Activated T-helper 2 cell treated with anti-CD3 and anti-CD28 coated beads, Interferon-gamma antibody, Interleukin-2, Interleukin-4, amounts not matched to agents 10 μg/mL and 5 μg/mL and 100 μg/mL, durations not matched to agents 14 hours and 24 hours and 36 hours (primary cell): Measurements from ENCODE around the gene MED13. TPM values are rescaled to one million over a fixed set of nuclear protein-coding genes. Genes with fewer than 3 reads are reported as not detected.
"Not testable (repeated sequence)": the region's sequence is repeated elsewhere in the genome, so short reads cannot be mapped to it uniquely, and the experiment has no call there.

Experiments
- DNase-seq: peaks from one replicate; pipeline ENCODE4 v3.0.0; 2021; ENCODE audit warnings: low spot score
- H3K27ac Mint-ChIP-seq: one replicate; pipeline ENCODE4 v1.8.0; 2021; ENCODE audit warnings: mixed read lengths
- H3K27me3 Mint-ChIP-seq: one replicate; pipeline ENCODE4 v1.8.0; 2021; ENCODE audit warnings: low read depth, mixed read lengths
- H3K36me3 Mint-ChIP-seq: one replicate; pipeline ENCODE4 v1.8.0; 2021; ENCODE audit warnings: low read depth, mixed read lengths
- H3K4me1 Mint-ChIP-seq: one replicate; pipeline ENCODE4 v1.8.0; 2021; ENCODE audit warnings: low read depth, mixed read lengths
- H3K4me3 Mint-ChIP-seq: one replicate; pipeline ENCODE4 v1.8.0; 2021; ENCODE audit warnings: low read depth, mild to moderate bottlenecking, moderate library complexity, mixed read lengths
- H3K9me3 Mint-ChIP-seq: one replicate; pipeline ENCODE4 v1.8.0; 2021; ENCODE audit warnings: mixed read lengths
- intact Hi-C: fragments of 100-400 bp; cut with micrococcal nuclease; formaldehyde crosslinking; loops from one replicate; pipeline ENCODE4 v1.15.1; 2023
- total RNA-seq: library from RNA; stranded (reverse); gene quantifications from 2 replicates; pipeline ENCODE4 v1.2.3, GENCODE V29; 2022

MED13 gene
- total RNA-seq, 1 donor from 2014 or later: 59.4 TPM

- H3K27ac Mint-ChIP-seq: no peak overlapping the region
- H3K4me1 Mint-ChIP-seq: no peaks in the 10 kb centered on the region
- no peak for DNase-seq
- intact Hi-C loops: no loop called here
- H3K36me3 Mint-ChIP-seq: peaks cover 45% of the 10 kb centered on the region
- no peaks in the 10 kb centered on the region for H3K27me3 Mint-ChIP-seq
- H3K4me3 Mint-ChIP-seq: no peak overlapping the region
- no peaks in the 10 kb centered on the region for H3K9me3 Mint-ChIP-seq
Measured at GRCh38 chr17:61897548-61898180, 167.4 kb downstream of the MED13 start.

GRCh38 chr17:61895391-61895790 lies 169.7 kb downstream of the MED13 start:
- Mint-ChIP-seq H3K4me1 (no peaks in the 10 kb centered on the region), H3K36me3 (peaks cover 42% of the 10 kb centered on the region), H3K4me3 (no peak overlapping the region), H3K27ac (no peak overlapping the region), H3K27me3 (no peaks in the 10 kb centered on the region), H3K9me3 (no peaks in the 10 kb centered on the region)
- DNase-seq: no peak
- intact Hi-C loops: no loop called here

- H3K9me3 Mint-ChIP-seq, H3K4me3 Mint-ChIP-seq, H3K27ac Mint-ChIP-seq, intact Hi-C loops, DNase-seq, H3K27me3 Mint-ChIP-seq, H3K4me1 Mint-ChIP-seq: not testable (repeated sequence)
- H3K36me3 Mint-ChIP-seq: peaks cover 36% of the 10 kb centered on the region
Measured at GRCh38 chr17:61894310-61894709, 170.8 kb downstream of the MED13 start.

Other genes with a start within 250 kb of the MED13 start
- 16.4 and 16.9 TPM in 2 replicates for gene BRIP1, start 201.8 kb downstream of the MED13 start, total RNA-seq
- gene INTS2, start 137.3 kb downstream of the MED13 start, total RNA-seq: 28.4 and 29.2 TPM in 2 replicates